RPMI8226 (cell line): ENCODE measurements around the gene FCRL5.

Experiments used
- DNase-seq: peaks from one replicate; pipeline ENCODE4 v3.0.0-alpha.2; 2015

The FCRL5 gene

DNA sequence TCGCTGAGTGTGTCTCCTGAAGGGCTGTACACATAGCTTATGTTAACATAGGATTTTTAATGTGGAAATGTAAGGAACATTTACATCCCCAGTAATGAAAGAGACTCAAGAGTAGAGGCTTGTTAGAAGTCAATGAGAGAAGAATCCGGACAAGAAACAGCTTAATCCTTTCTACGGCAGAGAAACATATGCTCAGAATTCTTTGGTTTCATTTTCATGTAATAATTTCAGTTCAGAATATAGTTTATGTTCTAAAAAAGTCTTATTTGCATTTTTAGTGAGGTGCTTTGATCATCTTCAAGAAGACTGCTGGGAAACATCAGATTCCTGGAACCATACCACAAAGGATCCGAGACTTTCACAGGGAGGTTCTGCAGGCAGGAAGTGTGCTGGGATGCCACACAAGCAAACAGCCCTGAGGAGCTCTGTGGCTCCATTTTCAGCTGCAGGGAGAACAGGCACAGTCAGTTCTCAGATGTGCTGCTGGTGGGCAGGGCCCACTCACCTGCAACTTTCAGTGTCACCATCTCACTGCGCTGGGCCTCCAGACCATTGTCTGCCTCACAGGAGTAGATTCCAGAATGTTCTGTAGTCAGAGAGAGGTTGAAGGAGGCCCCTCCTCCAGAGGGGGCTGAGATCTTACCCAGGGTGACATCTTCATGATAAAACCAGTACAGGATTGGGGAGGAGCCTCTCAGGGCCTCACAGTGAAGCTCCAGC is 28.4 kb downstream of the FCRL5 start:
- DNase-seq = peak; percentile 68

DNA sequence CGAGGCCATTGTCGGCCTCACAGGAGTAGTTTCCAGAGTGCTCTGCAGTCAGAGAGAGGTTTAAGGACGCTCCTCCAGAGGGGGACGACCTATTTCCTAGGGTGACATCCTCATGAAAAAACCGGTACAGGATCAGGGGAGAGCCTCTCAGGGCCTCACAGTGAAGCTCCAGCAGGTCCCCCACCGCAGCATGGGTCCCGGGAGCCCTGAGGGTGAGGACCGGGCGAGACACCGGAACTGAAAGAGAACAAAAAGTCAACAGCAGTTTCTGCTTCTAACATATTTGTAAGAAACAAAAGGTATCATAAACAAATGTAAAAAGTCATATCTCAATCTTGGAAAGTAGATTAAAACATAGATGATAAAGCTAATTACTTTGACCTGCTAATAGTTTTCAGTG is 31.3 kb downstream of the FCRL5 start:
- DNase-seq = no peak

DNA sequence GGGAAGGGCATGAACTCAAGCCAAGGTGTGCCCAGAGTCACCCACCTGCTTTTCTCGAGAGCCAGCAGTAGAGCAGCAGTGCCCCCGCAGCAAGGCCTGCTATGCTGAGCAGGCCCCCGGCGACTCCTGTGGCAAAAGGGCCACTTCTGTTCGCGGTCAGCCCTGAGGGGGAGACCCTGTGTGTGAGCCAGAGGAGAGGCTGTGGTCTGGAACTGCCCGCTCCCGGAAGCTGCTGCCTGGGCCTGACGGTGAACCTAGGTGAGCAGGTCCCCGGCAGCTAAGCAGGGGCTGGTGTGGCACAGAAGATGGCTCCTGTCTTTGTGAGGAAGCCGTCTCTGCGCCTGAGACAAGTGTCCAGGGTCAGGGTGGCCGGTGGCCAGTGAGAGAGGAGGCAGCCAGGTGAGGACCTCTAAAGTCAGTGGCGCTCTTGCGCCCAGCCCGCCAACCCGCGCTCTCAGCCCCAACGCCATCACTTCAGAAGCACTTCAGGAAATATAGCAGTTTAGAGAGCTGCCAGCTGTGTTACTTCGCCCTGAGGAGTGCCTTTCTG is 31.9 kb downstream of the FCRL5 start:
- DNase-seq = no peak

DNA sequence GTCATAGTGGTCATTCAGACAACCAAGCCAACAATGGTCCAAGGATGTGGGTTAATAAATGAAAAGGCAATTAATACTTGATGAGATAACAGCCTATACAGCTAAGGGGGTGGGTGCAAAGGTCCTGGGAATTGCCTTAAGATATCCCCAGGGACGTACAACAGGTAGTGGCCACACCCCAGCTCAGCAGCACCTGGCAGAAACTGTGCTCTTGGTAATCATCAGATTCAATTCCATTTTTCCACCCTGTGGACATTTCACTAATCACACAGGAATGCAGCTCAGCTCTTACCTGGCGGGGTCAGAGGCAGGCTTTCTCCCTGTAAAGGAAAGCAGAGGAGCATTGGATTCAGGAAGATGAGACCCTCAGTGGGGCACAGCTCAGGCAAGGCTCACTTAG is 32.9 kb downstream of the FCRL5 start:
- DNase-seq = no peak

DNA sequence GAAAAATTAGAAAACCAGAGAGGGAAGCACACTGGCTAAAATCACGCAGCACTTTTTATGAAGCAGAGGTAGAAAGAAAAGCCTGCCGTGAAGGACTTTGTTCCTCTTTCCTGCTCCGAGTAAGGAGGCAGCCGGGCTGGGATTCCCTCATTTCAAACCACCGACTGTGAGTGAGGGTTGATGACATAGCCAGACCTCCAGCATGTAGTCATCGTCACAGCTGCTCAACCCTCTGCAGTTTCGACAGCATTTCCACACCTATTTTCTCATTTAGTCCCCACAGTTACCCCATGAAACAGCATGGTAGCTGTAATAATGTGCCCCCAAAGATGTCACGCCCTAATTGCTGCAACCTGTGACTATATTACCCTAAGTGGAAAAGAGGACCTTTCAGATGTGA is 35.3 kb downstream of the FCRL5 start:
- DNase-seq = no peak

DNA sequence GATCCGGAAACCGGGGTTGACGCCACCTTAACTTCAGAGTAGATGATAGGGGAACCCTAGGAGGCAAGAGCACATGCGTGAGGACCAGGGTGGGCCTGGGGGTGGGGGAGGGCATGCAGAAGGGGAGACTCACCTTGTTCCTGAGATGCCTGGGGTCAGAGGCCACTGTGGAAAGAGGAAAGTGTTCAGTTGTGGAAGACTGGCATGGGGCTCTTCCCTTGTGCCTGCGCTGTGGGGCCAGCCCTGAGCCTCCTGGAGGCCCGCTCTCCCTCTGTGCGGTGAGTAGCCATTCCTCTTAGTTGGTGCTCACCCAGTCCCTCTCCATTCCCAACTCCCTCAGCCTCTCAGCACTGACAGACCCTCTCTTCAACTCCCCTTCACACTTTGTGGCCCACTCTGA is 36.6 kb downstream of the FCRL5 start:
- DNase-seq = no peak

DNA sequence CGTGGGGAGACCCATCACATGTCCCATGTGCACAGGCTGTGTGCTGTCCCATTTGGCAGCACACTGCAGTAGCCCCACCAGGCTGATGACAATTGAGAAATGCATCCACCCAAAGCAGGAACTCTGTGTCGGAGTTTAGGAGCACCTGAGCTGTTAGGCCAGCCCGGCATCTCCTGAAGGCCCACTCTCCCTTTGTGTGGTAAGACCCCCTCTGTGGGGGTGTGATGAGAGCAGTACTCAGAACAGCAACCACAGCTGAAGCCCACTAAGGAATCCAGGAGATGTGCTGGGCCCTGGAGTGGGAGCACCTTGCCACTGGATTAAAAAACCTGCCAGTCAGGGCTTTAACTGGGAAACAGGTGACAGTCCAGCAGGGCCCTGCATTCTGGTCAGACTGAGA is 37.2 kb downstream of the FCRL5 start:
- DNase-seq = no peak

DNA sequence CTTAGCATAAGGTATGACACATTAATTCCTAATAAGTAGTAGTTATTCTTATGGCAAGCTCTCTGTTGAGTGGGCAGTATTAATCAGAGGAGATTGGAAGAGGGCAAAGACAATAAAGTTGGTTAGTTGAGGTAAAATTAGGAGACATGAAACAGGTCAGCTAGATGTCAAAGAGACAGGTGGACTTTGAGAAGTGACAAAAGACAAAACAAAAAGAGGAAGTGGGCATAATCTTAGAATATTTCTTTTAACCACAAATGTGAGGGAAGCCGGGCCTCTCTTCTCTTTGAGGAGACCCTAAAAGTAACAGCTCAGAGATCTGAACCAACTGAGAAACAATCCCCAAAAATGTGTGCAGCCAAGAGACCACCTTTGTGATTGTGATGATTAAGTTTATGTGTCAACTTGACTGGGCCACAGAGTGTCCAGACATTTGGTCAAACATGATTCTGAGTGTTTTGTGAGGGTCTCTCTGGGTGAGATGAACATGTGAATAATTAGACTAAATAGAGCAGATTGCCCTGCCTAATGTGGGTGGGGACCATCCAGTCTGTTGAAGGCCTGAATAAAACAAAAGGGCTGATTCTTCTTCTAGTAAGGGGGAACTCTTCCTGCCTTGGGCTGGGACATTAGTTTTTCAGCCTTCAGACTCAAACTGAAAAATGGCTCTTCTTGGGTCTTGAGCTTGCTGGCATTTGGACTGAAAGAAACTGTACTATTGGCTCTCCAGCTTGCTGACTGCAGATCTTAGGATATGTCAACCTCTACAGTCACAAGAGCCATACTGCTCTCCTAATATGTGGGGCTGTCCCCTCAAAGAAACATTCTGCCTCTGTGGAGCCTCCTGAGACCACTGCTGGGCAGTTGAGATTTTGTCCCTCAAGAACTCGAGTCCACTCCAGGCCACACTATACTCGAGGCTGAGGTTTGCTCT is 40.0 kb downstream of the FCRL5 start:
- peak; percentile 82 for DNase-seq

DNA sequence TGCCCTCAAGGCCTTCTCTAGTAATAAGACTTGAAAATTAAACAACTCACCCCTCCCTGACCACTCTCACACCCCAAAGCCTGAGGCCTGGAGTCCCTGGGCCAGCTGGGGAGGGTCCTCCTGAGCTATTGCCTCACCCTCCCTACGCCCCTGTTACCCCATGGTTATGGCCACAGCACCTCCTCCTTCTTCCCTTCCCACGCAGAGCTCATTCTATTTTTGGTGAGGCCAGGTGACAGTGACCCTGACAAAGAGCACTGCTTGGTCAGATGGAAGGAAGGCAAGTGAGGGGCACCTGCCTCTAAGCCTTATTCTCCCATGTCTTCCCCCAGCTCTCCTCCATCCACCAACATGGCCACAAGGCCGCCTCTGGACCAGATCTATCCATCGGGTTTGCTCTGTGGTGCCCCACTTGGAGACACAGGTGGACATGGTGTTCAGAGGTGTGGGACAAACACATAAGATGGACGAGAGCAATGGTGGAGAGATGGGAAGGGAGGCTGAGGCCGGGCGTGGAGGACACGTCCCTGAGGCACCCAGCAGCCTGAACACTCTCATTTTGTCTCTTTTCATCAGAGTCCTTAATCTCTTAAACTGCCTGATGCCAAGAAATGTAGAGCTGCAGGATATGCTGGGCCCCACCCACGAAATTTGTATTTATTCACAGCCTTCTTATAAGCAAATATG is 42.6 kb downstream of the FCRL5 start:
- no peak for DNase-seq

DNA sequence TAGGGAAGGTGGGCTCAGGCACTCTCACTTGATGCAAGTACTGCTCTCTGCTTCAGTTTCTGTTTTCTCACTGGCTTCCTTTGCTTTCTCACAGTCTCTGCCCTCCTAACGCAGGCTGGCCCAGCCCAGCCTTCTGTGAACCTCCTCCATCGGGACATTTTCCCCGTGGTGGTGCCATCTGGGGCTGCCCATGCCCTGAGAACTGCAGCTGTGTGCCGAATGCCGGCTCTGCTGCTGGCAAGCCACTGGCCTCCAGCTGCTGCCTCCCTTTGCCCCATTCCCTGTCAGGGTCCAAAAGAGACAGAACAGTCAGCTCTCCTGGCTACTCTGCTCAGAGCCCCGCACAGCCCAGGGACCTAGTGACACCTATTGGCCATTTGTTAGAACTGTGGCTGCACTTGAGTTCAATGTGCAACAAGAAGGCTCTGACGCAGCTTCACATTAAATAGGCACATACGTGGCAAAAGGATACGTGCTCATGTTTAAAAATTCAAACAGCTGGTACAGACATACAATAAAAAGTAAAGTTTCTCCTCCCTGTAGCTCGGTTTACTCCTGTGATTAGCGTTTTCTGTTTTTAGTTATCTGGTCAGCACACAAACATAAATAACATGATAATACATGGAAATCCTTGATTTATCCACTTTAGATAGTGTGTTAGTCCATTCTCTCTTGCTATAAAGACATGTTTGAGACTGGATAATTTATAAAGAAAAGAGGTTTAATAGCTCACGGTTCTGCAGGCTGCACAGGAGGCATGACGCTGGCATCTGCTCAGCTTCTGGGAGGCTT is 46.6 kb downstream of the FCRL5 start:
- DNase-seq = peak; percentile 84

DNA sequence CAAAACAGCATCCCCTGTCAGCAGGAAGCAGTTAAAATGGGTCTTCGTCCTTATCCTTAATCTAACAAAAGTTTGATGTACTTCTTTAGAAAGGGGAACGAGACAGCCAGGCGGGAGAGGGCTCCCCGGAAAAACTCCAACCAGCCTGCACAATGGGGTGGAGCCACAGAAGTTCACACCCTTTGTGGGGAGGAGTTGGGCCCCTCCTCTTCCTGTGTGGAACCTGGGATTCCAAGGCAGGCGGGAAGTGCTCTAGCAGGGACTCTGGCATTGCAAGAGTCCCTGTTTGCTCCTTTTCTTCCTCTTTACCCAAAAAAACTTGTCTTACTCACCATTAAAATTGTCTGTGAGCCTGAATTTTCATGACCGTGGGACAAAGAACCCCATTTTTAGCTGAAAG is 47.7 kb downstream of the FCRL5 start:
- DNase-seq = no peak

DNA sequence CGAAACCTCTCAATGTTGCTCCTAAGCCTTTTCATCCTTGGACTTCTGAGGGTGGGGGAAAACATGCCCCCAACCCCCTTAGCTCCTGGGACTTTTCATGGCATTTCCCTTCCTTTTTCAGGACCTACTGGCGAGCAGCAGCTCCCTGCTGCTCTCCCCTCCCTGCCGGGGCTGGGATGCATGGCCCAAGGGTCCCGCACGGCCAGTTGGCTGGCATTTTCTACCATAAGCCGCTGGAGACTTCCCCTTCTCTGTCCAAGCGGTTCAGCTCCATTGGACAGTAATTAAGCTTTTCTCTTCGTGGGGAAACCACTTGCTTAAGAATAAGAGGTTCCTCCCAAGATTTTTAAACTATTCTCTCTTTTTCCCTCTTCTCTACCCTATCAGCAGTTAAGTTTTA is 52.8 kb downstream of the FCRL5 start:
- DNase-seq = no peak

DNA sequence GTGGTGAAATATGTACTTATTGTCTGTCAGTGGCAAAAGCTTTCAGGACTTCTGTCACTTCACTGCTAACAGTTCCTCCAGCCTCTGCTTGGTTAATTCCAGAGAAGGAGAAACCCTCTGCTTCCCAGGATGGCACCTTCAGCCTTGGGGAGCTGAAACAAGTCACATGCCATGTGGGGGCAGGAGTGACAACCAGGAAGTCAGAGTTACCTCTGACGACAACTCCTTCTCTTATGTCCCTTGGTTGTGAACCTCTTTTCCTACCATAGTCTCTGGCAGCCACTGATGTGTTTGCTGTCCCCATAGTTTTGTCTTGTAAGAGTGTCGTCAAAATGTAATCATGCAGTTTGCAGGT is 53.6 kb downstream of the FCRL5 start:
- DNase-seq = no peak

DNA sequence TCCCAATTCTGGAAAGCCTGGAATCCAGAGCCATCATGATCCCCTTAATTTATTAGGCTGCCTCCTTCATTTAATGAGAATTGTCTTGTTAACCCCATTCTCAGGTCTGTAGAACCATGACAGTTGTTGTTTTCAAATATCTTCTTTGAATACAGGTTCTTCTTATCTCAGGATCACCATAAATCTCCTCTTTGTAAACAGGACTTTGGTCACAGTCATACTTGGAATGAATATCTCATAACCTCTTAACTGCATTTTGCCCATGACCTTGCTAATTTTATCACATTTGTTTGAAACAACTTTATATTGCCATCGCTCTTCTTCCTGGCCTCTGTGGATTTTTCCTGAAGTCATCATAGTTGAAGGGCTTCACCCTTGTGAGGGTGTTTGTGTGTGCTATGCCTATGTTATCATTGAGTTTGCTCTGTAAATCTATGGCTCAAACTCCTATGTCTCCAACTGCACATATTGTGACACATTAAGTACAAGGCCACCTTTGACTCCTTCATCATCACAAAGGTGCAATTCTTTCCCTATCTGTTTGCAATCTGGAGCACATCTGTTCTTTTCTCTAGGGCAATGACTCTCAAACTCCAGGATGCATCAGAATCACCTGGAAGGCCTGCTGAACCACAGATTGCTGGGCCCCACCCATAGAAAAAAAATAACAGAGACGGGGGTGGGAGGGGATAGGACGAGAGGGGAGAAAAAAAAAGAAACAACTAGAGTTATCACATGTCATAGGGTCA is 54.2 kb downstream of the FCRL5 start:
- no peak for DNase-seq

DNA sequence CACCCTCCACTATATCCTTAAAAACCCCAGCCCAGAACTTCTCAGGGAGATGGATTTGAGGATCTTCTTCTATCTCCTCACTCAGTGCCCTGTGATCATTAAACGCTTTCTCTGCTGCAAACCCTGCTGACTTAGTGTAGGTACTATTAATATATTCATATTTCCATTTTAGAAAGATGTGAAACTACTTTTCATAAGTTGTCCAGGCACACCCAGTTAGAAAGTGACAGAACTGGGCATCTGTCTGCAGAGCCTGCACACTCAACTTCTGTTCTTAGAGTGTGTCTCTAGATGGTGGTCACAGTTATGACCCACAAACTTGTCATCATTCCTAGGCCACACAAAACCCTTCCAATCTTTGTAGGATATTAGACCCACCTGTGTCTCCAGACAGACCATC is 55.0 kb downstream of the FCRL5 start:
- DNase-seq = peak; percentile 41

DNA sequence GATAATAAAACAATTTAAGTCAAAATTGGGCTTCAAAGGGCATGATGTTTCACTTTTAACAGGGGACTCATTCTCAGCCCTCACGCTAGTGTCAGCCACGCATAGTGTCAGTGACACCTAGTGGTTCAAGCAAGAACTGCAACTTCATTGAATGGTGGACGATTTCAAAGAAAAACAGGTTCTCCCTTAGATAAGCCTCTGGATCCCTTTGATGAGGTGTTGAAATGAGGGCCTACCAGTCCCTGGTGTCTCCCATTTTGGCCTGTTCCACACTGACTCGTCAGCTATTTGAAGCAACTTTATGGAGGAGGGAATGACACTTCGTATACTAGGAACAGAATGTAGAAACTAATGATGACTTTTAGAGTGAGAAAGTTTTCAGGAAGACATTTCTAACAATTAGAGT is 56.2 kb downstream of the FCRL5 start:
- peak; percentile 84 for DNase-seq

DNA sequence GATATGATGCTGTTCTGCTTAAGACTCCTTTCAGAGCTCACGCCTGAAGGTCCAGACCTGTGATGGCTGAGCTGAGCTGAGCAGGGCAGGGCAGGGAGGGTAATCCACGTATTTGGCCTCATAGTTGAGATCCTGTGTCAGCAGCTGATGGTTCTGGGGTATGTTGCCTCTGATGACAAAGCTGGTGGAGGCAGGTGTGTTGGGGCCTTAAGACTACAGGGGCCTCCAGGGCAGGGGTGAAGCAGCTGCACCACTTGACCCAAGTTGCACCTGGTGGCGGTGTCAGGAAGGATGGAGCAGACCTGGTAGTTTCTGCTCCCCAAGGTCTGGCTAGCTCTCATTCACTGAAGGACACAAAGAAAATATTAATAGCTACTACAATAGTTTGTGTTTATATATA is 57.0 kb downstream of the FCRL5 start:
- DNase-seq = peak; percentile 97

DNA sequence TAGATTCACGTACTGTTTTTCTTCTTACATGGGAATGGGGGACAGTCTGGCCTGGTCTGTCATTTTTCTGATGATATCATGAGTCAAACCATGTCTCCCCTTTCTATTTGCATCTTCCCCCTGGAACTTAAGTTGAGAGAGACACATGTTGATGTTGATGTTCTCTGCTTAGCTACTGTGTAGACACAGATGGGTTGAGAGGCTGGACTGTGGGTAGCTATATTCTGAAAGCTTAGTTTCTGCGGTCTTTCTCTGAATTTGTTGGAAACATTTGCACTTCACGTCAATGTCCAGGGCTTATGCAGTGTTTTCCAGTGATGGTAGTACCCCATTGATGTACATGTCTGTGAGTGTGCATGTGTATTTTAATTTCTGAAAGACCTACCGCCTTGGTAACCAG is 58.2 kb downstream of the FCRL5 start:
- DNase-seq = peak; percentile 27

DNA sequence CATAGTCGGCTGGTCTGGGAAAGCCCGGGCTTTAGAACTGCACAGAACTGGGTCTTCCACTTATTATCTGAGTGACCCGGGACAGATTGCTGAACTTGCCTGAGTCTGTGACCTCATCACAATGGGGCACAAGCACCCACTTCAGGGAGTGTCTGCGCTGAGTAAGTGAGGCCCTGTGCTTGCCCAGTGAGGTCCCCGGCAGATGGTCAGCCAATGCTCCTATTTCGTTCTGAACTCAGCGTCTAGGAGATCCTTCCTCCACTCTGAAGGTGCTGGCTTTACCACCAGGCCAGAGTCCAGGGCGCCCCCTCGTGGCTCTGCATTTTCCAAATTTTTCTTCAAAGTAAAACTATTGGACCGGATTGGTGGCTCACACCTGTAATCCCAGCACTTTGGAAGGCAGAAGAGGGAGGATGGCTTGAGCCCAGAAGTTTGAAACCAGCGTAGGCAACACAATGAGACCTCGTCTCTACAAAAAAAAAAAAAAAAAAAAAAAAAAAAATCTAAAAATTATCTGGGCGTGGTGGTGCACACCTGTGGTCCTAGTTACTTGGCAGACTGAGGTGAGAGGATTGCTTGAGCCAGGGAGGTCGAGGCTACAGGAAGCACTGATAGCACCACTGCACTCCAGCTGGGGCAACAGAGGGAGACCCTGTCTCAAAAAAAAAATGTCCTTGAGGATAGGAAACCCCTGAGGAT is 61.7 kb downstream of the FCRL5 start:
- DNase-seq = peak; percentile 89

DNA sequence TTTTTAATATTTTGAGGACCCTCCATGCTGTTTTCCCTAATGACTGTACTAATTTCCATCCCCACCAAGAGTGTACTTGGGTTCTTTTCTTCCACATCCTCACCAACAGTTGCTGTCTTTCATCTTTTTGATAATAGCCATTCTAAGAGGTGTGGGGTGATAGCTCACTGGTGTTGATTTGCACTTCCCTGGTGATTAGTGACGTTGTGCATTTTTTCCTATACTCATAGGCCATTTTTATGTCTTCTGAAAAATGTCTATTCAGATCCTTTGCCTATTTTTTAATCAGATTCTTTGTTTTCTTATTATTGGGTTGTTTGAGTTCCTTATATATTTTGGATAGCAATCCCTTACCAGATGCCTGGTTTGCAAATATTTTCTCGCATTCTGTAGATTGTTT is 64.2 kb downstream of the FCRL5 start:
- no peak for DNase-seq

DNA sequence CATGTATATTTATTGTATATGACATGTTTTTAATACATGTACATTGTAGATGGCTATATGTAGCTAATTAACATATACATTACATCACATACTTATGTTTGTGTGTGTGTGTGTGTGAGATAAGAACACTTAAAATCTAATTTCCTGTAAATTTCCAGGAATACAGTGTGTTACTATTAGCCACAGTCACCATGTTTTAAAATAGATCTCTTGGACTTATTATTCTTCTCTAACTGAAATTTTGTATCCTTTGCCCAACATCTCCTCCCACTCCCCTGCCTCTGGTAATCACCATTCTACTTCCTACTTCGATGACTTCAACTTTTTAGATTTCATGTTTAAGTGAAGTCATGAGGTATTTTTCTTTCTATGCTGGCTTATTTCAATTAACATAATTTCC is 64.8 kb downstream of the FCRL5 start:
- DNase-seq = no peak
